Stimulated activated CD4-positive, alpha-beta T cell treated with anti-CD3 and anti-CD28 coated beads, Interleukin-1b, Interleukin-23, amount 100 ng/mL, for 1 hour (primary cell): ENCODE results near the gene FOXQ1.
"Not testable (repeated sequence)": the region's sequence is repeated elsewhere in the genome, so short reads cannot be mapped to it uniquely, and the experiment has no call there.

Experiments
- DNase-seq, 2 donors: peaks; one replicate each; pipeline ENCODE4 v3.0.0-alpha.2; 2020; ENCODE audit warnings: low read depth in 2 of 2

The FOXQ1 gene

DNA sequence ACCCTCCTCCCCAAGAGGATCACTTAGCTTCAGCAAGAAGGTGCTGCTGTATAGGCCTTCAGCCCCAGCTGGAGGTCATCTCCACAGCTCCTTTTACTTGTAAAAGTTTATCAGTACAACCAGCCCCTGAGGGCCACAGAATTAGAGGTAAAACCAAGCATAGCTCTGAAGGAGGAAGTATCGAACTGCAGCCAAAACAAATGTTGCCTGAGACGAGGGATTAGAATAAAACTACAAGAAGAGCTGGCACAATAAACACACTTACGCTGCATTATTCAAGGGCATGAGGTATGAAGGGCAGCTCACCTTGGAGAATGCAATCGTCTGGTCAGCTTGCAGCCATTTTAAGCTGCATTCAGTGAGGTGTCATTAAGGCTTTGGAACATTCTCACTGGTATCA is 21.1 kb upstream of the FOXQ1 start:
- no peak for DNase-seq

DNA sequence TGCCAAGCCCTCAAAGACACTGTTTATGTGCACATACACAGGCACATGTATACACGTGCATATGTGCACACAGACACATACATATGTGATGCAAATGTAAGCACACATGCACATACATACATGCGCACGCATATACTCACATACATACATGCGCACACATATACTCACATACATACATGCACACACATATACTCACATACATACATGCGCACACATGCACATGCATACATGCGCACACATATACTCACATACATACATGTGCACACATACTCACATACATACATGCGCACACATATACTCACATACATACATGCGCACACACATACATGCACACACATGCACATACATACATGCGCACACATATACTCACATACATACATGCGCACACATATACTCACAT is 20.5 kb upstream of the FOXQ1 start:
- no peak for DNase-seq

DNA sequence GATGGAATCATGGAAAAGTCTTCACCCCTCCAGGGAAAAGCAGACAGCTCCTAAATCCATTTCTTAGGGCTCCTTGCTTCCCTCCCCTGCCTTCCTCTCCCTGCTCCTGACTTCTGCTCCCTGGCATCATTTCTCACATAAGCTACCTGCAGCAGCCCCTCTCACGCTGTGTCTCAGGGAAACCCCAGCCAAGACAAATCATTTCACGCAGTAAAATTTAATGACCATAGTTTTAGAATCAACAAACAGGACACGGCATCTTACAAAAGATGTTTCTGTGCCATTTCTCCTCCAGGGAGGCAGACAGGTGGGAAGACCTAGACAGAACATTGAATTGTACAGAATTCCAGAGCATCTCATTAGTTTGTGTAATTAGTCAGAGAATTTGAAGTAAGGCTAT is 16.5 kb upstream of the FOXQ1 start:
- DNase-seq: no peak

DNA sequence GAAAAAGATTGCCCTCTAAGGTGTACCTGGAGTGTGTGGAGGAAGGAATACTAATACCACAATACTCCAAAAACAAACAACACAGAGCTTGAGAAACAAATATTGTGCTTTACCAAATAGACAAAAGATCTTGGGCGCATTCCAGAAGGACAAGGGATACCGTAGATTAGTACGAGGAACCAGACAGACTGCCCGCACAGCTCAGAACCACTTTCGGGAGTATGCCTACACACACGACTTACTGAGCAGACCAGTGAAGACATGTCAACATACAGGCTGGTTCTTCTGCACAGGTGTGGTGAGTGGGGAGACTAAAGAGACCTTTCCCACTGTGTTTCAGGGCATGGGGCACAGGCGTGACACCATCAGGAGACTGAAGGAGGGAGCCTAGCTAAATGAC is 15.8 kb upstream of the FOXQ1 start:
- no peak for DNase-seq

DNA sequence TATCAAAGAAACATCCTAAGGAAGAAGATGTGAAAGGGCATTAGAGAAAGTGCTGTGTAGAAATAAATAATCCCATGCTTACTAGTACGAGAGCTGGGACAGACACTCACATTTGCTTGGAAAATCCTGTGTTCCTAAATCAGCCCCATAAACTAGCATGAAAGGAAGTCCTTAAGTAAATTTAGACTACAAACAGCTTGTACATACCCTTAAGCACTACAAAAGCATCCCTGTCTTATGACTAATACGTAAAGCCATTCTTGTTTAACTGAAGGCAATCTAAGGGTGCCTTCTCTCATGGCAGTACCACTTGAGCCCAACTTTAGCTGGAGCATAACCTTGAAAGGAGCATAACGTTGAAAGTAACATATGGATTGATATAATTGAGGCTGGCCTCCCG is 15.4 kb upstream of the FOXQ1 start:
- DNase-seq: no peak

DNA sequence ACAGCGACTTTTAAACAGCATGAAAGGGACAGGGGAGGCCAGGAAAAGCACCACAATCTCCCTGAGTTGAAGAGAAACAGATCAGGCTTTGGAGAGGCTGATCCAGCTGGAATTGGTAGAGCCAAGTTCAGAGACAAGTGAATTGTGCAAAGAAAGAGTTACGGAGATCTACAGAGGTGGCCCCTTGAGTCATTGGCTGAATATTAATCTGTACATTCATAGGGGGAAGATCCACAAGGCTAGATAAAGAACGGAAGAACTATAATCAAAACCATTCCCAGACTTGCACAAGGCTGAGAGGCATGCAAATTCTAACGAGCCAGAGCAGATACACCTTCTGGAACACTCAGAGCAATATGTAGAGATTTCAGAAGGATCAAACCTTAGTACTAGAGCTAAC is 14.2 kb upstream of the FOXQ1 start:
- no peak for DNase-seq

DNA sequence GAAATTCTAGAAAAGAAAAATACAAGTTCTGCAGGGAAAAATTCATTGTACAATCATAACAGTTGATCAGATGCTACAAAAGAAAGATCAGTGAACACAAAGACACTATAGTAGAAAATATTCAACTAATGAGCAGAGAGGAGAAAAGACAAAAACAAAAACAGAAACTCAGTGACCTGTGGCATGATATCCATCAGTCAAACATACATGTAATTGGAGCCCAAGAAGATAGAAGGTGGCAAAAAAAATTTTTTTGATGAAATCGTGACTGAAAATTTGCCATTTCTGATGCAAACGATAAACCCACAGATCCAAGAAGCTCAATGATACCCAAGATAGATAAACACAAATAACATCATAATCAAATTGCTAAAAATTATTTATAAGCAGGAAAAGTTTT is 13.1 kb upstream of the FOXQ1 start:
- DNase-seq: no peak

DNA sequence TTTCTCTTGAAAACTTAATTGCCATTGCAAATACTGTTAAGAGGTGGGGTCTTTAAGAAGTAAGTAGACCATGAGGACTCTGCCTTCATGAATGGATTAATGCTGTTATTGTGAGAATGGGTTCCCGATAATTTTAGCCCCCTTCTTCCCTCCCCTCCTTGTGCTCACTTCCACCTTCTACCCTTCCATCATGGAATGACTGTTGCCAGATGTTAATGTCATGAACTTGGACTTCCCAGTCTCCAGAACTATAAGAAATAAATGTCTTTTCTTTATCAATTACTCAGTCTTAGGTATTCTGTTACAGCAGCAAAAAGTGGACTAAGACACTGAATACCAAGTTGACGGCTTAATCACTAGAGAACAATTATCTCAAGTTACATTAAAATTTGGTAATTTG is 5.8 kb upstream of the FOXQ1 start:
- no peak for DNase-seq

DNA sequence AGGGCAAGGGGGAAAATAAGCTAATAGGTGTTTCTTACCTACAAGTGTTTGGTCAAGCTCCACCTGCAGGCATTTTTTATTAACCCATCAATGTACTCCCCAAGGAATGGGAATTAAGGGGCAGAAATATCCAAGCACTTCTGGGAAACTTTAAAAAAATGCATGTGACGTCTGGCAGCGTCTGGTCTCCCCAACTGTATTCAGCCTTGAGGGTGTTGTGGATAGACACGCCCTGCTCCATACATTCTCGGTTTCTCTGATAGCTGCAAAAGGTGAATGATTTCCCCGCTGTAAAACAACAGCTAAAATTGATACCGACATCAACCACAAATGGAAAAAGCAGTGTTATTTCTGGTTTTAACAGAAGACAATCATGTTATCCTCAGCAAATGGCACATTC is 2.5 kb upstream of the FOXQ1 start:
- no peak for DNase-seq

DNA sequence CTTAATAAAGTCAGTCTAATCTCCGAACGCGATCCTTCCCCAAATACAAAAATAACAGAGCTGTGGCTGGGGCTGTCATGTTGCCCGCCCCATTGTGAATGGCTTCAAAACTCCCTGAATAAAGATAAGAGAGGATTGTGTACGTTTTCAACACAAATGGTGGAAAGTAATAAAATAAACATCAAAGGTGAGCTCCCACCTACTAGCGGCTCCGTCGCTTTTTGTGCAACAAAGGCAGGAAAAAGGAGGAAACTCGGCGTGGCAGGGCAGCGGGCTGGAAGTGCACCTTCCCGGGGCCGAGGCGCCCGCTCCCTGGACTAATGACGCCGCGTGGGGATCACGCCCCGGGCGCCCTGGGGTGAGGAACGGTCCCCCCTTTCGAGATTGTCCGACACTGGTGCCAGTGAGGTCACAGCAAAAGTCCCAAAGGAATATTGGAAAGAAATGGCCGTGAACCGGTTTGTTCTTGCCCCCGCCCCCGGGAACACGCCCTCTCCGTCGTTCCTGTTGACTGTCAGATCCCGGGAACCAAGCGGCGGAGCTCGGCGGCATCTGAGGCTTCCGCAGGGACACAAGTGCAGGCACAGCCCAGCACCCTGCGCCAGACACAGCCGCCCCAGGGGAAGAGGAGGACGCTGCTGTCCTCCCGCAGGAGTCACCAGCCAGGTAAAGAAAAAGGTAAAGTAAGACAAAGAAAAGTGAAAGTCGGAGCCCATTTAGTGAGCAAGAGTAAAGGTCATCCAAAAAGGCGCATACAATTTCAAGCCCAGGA is 1.1 kb upstream of the FOXQ1 start:
- no peak for DNase-seq

DNA sequence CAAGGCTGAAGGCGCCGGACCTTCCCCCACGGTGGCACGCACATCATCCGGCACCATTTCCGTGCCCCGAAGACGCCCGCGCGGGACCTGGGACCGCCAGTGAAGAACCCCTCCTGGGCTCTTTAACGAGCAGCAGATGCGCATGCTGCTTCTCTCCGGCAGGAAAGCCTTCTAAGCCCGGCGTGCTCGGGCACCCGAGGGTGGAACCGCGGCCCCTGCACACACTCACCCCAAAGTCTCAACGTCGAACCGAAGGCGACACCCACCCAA is 240 bp downstream of the FOXQ1 start:
- no peak for DNase-seq

DNA sequence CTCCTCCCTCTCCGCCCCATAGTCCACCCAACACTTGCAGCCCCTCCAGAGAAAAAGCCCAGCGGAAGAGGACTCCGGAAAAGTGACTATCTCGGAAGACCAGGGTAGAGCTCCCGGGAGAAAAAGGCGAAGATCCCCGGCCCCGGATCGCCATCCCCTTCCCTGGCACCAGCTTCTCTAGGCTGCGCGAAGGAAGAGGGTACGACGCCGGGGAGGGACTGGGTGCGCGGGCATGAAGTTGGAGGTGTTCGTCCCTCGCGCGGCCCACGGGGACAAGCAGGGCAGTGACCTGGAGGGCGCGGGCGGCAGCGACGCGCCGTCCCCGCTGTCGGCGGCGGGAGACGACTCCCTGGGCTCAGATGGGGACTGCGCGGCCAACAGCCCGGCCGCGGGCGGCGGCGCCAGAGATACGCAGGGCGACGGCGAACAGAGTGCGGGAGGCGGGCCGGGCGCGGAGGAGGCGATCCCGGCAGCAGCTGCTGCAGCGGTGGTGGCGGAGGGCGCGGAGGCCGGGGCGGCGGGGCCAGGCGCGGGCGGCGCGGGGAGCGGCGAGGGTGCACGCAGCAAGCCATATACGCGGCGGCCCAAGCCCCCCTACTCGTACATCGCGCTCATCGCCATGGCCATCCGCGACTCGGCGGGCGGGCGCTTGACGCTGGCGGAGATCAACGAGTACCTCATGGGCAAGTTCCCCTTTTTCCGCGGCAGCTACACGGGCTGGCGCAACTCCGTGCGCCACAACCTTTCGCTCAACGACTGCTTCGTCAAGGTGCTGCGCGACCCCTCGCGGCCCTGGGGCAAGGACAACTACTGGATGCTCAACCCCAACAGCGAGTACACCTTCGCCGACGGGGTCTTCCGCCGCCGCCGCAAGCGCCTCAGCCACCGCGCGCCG is 822 bp downstream of the FOXQ1 start:
- no peak for DNase-seq

DNA sequence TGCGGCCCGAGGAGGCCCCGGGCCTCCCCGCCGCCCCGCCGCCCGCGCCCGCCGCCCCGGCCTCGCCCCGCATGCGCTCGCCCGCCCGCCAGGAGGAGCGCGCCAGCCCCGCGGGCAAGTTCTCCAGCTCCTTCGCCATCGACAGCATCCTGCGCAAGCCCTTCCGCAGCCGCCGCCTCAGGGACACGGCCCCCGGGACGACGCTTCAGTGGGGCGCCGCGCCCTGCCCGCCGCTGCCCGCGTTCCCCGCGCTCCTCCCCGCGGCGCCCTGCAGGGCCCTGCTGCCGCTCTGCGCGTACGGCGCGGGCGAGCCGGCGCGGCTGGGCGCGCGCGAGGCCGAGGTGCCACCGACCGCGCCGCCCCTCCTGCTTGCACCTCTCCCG is 1.5 kb downstream of the FOXQ1 start:
- DNase-seq: no peak

DNA sequence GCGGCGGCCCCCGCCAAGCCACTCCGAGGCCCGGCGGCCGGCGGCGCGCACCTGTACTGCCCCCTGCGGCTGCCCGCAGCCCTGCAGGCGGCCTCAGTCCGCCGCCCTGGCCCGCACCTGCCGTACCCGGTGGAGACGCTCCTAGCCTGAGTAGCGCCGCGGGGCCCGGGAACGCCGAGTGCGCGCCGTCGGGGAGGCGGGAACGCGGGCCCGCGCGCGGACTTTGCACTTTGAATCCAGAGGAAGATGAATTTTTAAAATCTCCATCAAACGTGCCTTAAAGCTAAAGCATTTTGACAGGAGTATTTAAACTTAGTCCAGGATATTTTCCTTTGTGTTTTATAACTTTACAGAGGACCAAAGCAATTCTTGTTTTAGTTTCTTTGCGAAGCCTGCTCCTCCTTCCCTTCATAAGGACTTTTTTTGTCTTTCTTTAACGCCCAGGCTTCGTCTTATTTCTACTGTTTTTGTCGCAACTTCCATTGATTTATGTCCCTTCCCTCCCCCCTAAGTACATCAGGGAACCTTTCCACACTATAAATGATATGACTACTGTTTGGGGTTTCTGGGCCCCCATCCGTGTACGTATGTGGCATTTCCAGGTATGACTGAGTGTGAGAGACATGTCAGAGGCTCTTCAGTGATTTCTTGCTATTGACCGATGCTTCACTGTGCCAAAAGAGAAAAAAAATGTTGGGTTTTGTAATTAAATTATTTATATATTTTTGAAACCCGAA is 2.0 kb downstream of the FOXQ1 start:
- no peak for DNase-seq

DNA sequence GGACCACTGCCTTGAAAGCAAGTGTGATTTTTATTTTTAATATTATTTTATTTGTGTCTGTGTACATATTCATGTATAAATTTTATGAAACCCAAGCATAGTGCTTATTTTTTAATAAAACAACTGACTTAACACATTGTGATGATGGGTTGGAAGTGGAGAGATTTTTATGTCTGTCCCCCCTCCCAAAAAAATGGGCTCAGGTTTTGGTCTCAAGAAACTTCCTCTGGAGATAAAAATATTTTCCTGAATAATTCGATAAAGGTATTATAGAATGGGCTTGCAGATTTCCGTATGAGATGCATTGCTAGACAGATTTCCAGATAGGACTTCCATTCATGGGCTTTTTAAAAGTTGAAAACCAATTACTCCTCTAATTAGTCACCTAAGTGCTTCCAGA is 2.7 kb downstream of the FOXQ1 start:
- DNase-seq: no peak

DNA sequence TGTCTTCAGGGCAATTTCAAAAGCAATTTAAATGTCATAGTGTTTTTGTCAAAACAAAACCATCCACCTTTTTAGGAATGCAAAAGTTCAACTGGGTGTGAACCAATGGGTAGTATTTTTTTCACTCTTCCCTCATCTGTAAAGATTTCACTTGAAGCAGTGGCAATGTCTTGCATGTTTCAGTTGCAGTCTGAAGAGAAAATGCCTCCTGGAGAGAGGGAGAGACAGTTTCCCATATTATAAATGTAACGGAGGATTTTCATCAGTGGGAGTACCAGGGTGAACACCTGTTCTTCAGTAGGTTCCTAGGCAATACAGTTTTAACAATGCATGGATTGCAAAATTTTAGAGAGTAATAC is 3.3 kb downstream of the FOXQ1 start:
- DNase-seq: no peak

DNA sequence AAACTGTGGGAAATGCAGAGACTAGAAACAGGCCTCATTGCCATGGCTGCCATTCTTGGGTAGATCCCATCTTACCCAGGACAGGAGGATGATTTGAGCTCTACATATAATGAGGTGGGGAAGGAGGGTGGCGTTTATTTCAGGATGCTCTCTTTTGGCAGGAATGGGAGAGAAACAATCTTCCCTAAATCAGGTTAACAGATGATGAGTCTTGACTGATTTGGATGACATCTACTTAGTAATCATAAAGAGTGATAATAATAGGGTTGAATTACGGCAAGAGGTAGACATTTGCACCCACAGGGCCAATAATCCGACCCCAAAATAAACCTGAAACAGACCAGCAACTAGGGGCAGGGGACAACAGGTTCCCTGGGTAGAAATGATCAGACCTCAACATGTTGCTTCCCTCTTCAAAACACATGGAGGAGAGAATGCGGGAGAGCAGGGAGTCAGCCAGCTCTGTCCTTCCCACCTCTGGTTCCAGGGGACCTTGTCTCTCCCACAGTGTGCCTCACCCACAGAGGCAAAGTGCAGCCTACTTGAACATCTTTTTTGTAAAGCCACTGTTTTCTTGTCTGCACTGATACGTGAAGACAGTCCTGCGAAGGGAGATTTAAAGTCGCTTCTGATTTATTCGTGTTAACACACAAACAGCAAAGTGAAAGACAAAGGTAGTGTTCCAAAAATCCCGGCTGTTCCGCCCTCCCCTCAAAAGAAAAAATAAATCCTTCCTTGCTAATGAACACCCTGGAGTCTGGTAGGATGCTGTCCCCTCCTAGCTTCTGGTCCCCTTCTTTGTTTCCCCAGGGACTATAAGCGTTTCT is 3.9 kb downstream of the FOXQ1 start:
- no peak for DNase-seq

DNA sequence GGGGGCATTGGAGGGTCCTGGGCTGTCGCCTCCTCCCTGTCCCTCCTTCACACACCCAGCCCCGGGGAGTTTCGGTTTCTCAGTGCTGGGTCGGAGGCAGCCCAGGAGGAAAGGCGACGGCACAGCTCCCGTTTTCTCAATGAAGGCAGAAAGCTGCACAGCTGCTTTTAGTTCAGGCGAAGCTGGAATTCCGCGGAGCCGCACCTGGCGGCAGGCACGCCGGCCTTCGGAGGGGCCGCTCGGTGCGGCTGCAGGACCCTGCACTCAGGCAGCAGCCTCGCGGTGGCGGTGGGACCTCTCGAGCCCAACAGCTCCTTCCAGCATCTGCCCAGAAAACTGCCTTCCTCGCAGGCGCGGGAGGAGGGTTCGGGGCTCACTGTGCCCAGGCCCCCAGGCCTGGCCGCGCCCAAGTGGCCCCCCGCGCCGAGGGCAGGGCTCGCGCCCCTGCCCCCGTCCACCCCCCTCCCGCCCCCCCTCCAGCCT is 4.6 kb downstream of the FOXQ1 start:
- no peak for DNase-seq

DNA sequence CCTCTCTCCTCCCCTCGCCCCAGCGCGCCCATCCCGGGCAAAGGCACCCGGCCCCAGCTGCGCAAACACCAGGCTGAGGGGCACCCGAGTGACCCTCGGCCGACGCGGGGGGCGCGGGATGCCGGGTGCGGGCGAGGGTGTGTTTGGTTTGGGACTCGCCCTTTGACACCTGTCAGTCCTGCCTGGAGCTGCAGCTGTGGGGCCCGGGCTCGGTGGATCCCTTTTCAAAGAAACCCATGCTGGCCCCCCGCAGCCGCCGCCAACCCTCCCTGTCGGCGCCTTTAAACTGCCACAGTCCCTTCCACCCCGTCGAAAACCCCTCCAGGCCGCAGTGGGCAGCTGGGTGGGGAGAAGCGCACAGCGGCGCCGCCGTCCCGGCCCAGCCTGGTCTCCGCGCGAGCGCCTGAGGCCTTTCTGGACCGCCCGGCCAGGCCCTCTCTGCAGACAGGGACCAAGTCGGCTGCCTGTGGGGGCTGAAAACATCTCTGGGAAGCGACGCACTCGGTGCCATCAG is 5.5 kb downstream of the FOXQ1 start:
- DNase-seq: no peak

DNA sequence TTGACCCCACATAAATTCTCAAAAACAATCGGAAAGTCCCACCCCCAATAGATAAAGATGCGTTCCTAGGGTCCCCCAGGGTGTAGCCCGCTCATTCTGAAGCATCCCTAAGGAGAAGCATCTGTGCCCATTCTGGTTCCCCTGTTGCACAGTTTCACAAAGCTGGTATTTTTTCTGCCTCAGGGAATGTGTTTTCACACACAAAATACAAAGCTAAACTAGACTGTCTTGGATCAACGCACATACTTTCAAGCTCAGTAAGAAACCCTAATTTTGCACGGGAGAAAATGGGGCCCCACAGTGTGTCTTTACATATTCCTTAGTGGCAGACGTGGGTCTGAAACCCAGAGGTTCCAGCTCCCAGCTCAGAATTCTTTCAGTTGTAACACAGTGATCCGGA is 6.1 kb downstream of the FOXQ1 start:
- DNase-seq: no peak

DNA sequence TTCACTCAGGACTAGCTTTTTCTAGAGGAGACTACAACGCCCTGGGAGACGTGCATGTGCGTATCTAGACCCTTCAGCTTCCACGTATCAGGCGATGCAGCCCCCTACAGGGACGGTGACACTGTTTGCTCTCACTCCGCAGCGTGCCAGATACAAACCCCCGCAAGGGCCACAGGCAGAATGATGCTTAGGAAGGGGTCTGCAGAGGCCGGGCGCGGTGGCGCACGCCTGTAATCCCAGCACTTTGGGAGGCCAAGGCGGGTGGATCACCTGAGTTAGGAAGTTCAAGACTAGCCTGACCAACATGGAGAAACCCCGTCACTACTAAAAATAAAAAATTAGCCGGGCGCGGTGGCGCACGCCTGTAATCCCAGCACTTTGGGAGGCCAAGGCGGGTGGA is 6.7 kb downstream of the FOXQ1 start:
- not testable (repeated sequence) for DNase-seq

DNA sequence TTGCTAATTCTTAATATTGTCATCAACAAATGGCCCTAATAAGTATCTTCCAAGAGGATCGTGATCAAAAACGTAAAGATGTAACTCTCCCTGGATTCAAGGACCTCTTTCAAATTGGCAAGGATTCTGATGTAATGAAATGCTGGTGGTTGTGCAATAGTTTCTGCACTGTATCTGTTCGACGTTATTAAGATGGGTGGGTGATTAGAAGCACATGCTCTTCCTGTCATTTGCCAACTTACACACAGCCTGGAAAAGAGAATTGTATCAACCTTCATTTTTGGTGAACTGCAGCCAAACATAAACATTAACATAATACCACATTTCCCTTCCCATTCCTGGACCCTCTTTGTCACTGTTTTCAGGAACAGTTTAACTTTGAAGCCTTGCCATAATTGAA is 9.8 kb downstream of the FOXQ1 start:
- no peak for DNase-seq
